ENCODE data around the gene NKIRAS1. TPM values are rescaled to one million over a fixed set of nuclear protein-coding genes. Genes with fewer than 3 reads are reported as not detected.
A peak's percentile ranks its signal among the peaks of the same experiment; 100 is the strongest.

The NKIRAS1 gene
- total RNA-seq, 1 experiment from 2014 or later: 23.0 TPM

DNA sequence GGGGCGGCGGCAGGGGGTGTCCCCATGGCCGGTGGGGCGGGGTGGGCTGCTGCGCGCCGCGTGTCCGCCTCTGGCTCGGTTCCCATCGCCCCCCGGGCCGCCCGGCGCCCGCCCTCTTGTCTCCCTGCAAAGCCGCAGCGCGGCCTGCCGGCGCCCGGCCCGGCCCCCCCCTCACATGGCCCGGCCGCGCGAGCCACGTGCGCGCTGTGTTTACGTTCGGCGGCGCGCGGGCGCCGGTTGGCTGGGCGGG is 28.8 kb upstream of the NKIRAS1 start:
- peak overlapping the region; percentile 87 for H3K27ac ChIP-seq (ENCODE audit: low read depth, low read length, poor library complexity, severe bottlenecking)
- peaks cover 7% of the 10 kb centered on the region for H3K4me1 ChIP-seq (ENCODE audit: insufficient read depth, low read length, poor library complexity, severe bottlenecking)
- intact Hi-C loops (cut with micrococcal nuclease; ENCODE audit: unreplicated experiment): loop anchor here (2.0 kb wide), 1 partner anchor 23 kb away; no protein-coding TSS in a partner anchor
- peak overlapping the region; percentile 66 for H3K4me3 ChIP-seq (ENCODE audit: low read depth, low read length, poor library complexity, severe bottlenecking)
- H3K27me3 ChIP-seq (replicated peaks; ENCODE audit: insufficient read depth, low read depth, low read length, poor library complexity): no peaks in the 10 kb centered on the region
- no peaks in the 10 kb centered on the region for H3K36me3 ChIP-seq (ENCODE audit: insufficient read depth, low read length, poor library complexity, severe bottlenecking)
- ChIA-PET POLR2A (ENCODE audit: low non-redundant PET) (no interaction called here), CTCF (no interaction called here)
- BruUV-seq (replicated peaks): no TSS peak
- no peaks in the 10 kb centered on the region for H3K9me3 ChIP-seq (ENCODE audit: low read depth, low read length, poor library complexity, severe bottlenecking)
- TF ChIP-seq, protein P1, sequence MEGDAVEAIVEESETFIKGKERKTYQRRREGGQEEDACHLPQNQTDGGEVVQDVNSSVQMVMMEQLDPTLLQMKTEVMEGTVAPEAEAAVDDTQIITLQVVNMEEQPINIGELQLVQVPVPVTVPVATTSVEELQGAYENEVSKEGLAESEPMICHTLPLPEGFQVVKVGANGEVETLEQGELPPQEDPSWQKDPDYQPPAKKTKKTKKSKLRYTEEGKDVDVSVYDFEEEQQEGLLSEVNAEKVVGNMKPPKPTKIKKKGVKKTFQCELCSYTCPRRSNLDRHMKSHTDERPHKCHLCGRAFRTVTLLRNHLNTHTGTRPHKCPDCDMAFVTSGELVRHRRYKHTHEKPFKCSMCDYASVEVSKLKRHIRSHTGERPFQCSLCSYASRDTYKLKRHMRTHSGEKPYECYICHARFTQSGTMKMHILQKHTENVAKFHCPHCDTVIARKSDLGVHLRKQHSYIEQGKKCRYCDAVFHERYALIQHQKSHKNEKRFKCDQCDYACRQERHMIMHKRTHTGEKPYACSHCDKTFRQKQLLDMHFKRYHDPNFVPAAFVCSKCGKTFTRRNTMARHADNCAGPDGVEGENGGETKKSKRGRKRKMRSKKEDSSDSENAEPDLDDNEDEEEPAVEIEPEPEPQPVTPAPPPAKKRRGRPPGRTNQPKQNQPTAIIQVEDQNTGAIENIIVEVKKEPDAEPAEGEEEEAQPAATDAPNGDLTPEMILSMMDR (conservative IDR thresholded peaks at IDR 0.05; ENCODE audit: low read depth, low read length): no peak
- DNase-seq (ENCODE audit: low spot score): no peak

DNA sequence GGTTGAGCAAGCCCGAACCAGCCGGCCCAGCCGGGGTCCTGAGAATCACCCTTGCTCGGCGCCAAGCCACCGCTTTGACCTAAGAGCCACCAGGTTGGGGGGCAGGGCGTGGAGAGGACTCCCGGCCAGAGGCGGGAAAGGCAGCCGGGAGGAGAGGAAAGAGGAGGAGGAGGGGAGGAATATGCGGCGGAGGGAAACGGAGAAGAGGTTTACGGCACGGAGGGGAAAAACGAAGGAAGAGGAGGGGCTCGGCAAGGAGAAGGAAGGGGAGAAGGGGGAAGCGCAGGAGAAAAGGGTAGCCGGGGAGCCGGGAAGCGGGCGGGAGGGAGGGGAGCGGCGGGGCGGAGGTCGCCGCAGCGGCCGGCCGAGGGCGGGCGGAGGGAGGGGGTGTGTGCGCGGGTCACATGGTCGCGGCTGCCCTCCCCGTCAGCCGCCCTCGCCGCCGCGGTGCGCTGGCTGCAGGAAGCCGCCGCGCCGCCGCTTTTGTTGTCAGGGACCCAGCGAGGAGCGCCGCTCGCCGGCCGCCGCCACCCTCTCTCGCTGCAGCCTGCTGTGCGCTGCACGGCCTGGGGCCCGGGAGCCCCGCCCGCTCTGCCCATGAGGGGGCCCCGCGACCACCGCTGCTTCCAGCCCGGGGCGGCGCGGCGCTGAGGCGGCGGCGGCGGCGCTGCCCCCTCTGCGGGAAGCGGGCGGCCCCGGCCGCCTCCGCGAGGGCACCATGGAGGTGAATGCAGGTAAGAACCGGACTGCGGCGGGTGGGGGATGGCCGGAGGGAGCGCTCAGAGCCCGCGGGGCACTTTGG is 28.3 kb upstream of the NKIRAS1 start, which contains the start of gene NR1D2:
NR1D2 (plus strand) TSS at position 426 of the 802 bp plus-strand sequence; CDS start at position 719, 293 bp downstream.
- H3K9me3 ChIP-seq (ENCODE audit: low read depth, low read length, poor library complexity, severe bottlenecking): no peaks in the 10 kb centered on the region
- no peaks in the 10 kb centered on the region for H3K36me3 ChIP-seq (ENCODE audit: insufficient read depth, low read length, poor library complexity, severe bottlenecking)
- peak within 1 kb of the TSS; percentile 66 for H3K4me3 ChIP-seq (ENCODE audit: low read depth, low read length, poor library complexity, severe bottlenecking)
- POLR2A ChIA-PET (ENCODE audit: low non-redundant PET): no interaction called here
- no peak for TF ChIP-seq EZH2 (IDR thresholded peaks at IDR 0.05; ENCODE audit: borderline replicate concordance, low read depth, low read length, poor library complexity, severe bottlenecking)
- TF ChIP-seq, protein P1 (conservative IDR thresholded peaks at IDR 0.05; ENCODE audit: low read depth, low read length): no peak
- H3K27me3 ChIP-seq (replicated peaks; ENCODE audit: insufficient read depth, low read depth, low read length, poor library complexity): no peaks in the 10 kb centered on the region
- BruUV-seq (replicated peaks): no TSS peak
- CTCF ChIA-PET: no interaction called here
- intact Hi-C loops (cut with micrococcal nuclease; ENCODE audit: unreplicated experiment): loop anchor here (2.0 kb wide), 1 partner anchor 22 kb away; no protein-coding TSS in a partner anchor
- H3K4me1 ChIP-seq (ENCODE audit: insufficient read depth, low read length, poor library complexity, severe bottlenecking): peaks cover 7% of the 10 kb centered on the region
- DNase-seq (ENCODE audit: low spot score): peak; percentile 81
- H3K27ac ChIP-seq (ENCODE audit: low read depth, low read length, poor library complexity, severe bottlenecking): peak within 1 kb of the TSS; percentile 87

DNA sequence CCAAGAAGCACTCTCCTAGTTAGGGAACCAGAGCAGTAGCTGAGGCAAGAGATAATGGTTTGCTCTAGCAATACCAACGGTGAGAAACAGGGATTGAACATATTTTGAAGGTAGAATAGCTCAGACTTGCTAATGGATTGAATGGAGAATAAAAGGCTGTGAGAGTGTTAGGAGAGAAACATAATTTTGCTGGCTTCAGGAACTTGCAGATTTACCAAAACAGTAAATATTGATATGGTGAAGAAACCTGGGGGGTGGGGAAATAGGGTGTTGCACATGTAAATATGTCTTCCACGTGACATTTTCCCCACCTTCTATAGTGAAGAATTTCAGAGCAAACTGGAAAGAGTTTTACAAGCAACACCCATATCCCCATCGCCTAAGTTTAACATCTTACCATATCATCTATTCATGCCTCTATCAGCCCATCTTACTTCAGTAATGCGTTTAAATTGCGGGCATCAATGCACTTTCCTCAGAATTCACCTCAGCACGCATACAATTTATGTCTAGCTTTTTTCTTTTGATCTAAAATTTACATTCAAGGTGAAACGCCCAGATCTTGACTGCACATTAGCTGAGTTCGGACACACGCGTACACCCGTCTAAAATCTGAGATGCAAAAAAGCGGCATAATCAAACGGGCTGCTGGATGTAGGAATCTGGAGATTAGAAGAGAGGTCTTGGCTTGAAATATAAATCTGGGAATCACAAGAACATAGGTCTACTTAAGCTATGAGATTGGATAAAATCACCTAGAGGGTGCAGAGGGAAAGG is 27.4 kb upstream of the NKIRAS1 start:
- intact Hi-C loops (cut with micrococcal nuclease; ENCODE audit: unreplicated experiment): loop anchor here (2.0 kb wide), 1 partner anchor 21 kb away; no protein-coding TSS in a partner anchor

More for the DNA sequence above, 27.4 kb upstream of the NKIRAS1 start:
- Histone ChIP-seq H3K27me3 (replicated peaks; ENCODE audit: insufficient read depth, low read depth, low read length, poor library complexity) (no peaks in the 10 kb centered on the region), H3K27ac (ENCODE audit: low read depth, low read length, poor library complexity, severe bottlenecking) (no peak overlapping the region), H3K36me3 (ENCODE audit: insufficient read depth, low read length, poor library complexity, severe bottlenecking) (no peaks in the 10 kb centered on the region), H3K4me1 (ENCODE audit: insufficient read depth, low read length, poor library complexity, severe bottlenecking) (peaks cover 7% of the 10 kb centered on the region), H3K9me3 (ENCODE audit: low read depth, low read length, poor library complexity, severe bottlenecking) (no peaks in the 10 kb centered on the region), H3K4me3 (ENCODE audit: low read depth, low read length, poor library complexity, severe bottlenecking) (peak overlapping the region; percentile 66)
- ChIA-PET POLR2A (ENCODE audit: low non-redundant PET) (no interaction called here), CTCF (no interaction called here)
- TF ChIP-seq EZH2 (IDR thresholded peaks at IDR 0.05; ENCODE audit: borderline replicate concordance, low read depth, low read length, poor library complexity, severe bottlenecking): no peak
- TF ChIP-seq, protein P1 (conservative IDR thresholded peaks at IDR 0.05; ENCODE audit: low read depth, low read length): no peak
- DNase-seq (ENCODE audit: low spot score): no peak
- TSS peak; percentile 66 for BruUV-seq (replicated peaks)
